WI38 (cell line): ENCODE data around the gene TPST2.

Source experiments
- H3K4me3 ChIP-seq: 2 replicates; pipeline ENCODE4 v1.5.1; 2011; ENCODE audit warnings: low read depth, mild to moderate bottlenecking, control low read depth, low read length
- TF ChIP-seq, protein P1 (sequence below): IDR thresholded peaks from 2 replicates; pipeline ENCODE4 v1.5.1; 2012; ENCODE audit warnings: low read depth, mild to moderate bottlenecking, control low read depth, low read length

The TPST2 gene

DNA sequence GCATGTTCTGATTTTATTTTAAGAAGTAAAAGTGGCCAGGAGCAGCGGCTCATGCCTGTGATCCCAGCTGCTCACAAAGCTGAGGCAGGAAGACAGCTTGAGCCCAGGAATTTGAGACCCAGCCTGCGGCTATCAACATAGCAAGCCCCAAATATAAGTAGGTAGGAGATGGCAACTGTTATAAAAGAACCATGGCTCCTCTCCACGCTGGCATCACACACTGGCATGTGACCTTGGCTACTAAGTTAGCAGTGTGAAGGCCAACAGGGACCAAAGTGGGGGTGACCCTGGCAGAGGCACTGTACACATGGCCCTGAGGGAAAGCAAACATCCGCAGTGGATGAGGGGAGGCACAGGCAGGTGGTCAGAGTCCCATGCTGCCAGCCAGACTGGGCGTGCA is 33.0 kb downstream of the TPST2 start:
- H3K4me3 ChIP-seq, result no peak overlapping the region
- TF ChIP-seq, protein P1, sequence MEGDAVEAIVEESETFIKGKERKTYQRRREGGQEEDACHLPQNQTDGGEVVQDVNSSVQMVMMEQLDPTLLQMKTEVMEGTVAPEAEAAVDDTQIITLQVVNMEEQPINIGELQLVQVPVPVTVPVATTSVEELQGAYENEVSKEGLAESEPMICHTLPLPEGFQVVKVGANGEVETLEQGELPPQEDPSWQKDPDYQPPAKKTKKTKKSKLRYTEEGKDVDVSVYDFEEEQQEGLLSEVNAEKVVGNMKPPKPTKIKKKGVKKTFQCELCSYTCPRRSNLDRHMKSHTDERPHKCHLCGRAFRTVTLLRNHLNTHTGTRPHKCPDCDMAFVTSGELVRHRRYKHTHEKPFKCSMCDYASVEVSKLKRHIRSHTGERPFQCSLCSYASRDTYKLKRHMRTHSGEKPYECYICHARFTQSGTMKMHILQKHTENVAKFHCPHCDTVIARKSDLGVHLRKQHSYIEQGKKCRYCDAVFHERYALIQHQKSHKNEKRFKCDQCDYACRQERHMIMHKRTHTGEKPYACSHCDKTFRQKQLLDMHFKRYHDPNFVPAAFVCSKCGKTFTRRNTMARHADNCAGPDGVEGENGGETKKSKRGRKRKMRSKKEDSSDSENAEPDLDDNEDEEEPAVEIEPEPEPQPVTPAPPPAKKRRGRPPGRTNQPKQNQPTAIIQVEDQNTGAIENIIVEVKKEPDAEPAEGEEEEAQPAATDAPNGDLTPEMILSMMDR, result no peak

DNA sequence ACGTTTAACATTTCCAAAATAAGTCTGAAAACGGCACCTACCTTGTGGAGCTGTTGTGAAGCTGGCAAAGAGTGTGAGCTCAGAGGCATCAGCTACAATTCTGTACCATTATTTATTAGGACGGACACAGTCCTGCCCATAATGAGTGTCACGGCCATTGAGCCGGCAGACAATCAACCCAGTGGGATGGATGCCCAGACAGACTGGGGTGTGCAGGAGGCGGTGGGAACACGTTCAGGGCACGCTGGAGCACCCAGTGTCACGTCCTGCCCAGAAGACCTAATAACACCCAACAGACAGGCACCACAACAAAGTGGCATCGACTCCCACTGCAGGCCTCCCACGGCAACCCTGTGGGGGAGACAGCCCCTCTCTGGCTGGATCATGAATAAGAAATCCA is 34.5 kb downstream of the TPST2 start:
- no peak overlapping the region for H3K4me3 ChIP-seq
- TF ChIP-seq, protein P1, result no peak

DNA sequence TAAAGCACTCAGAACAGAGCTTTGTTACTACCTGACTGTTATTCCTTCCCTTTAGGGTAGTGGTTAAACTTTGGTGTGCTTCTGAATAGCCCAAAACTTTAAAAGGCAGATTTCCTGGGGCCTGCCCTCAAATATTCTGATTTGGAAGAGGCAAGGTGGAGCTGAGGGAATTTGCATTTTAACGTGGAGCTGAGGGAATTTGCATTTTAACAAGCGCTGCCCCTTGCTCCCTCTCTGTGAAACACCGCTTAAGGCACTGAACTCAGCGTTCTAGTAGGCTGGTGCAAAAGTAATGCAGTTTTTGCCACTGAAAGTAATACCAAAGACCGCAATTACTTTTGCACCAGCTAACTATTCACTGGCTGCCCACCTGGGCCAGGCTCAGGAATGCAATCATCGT is 35.0 kb downstream of the TPST2 start:
- H3K4me3 ChIP-seq, result no peak overlapping the region
- TF ChIP-seq, protein P1, result no peak

DNA sequence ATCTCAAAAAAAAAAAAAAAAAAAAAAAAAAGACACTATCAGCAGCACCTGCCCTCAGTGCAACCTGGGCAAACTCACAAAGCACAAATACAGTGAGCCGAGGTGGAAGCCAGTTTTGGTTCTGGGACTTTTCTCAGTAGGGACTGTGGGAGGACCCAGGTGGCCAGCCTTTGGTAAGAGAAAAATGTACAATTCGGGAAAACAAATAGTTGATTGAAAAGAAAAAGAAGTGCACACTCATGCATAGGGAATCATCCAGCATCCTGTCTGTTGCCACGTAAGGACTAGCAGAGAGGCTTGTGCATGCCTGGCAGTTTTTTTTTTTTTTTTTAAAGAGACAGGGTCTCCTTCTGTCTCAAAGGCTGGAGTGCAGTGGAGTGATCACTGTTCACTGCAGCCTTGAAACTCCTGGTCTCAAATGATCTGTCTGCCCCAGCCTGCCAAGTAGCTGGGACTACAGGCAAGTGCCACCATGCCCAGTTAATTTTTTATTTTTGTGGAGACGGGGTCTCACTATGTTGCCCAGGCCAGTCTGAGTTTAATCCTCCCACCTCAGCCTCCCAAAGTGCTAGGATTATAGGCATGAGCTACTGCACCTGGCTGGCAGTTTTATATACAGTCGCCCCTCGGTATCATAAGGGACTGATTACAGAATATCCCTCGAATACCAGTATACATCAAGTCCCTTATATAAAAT is 36.7 kb downstream of the TPST2 start:
- 0 out of 2 replicates have a peak overlapping the region, but pooled peaks have one; percentile 9 for H3K4me3 ChIP-seq

DNA sequence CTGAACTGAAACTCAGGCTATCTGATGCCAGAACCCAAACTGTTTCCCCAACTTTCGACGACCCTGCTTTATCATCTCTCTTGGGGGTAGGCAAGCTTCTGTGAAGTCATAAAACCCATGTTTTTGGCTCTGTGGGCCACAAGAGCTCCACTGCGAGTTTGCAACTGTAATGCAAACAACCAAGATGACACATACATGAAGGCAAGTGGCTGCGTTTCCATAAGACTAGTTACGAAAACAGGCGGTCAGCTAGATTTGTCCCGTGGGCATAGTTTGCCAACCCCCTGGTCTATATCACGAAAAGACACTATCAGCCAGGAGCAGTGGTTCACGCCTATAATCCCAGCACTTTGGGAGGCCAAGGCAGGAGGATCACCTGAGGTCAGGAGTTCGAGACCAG is 37.5 kb downstream of the TPST2 start:
- H3K4me3 ChIP-seq, result no peak overlapping the region
- TF ChIP-seq, protein P1, result no peak

More for the DNA sequence above, 36.7 kb downstream of the TPST2 start:
- TF ChIP-seq, protein P1, result no peak

DNA sequence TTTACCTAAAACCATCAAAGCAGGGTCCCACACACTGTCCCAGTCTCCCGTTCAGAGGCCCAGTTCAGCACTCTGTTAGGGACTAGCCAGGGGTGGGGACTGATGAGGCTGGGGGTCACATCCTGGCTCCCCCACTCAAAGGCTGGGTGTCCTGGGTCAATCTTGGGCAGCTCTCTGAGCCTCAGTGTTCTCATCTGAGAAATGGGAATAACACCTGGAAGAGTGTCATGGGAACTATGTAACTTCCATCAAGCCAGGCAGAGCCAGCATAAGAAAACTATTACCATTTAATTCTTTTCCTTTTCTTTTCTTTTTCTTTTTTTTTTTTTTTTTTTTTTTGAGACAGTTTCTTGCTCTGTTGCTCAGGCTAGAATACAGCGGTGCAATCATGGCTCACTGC is 38.4 kb downstream of the TPST2 start:
- no peak overlapping the region for H3K4me3 ChIP-seq
- TF ChIP-seq, protein P1, result no peak

DNA sequence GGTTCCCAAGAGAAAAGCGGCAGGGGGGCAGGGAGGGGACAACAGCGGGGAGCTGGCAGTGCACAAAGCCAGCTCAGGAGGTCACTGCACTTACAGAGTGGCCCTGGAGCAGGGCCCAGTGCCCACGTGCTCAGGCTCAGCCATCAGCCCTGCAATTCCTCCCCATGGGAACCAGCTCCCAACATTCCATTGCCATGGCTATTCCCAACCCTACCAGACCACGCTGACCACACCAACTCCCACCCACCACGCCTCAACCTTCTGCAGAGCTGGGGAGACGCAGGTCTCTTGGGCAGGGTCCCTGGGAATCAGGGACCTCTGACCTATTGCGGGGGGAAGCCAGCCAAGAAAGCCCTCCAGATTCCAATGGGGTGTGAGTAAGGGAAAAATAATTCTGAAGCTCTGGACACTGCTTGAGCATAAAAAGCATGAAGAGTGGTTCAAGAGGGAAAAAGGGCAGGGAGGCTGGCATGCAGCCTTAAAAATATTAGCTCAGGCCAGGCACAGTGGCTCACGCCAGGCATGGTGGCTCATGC is 39.4 kb downstream of the TPST2 start:
- TF ChIP-seq, protein P1, result no peak

More for the DNA sequence above, 39.4 kb downstream of the TPST2 start:
- H3K4me3 ChIP-seq, result no peak overlapping the region
